Upper lobe of left lung (tissue), 4 donors: ENCODE data around the gene ACRBP.

Experiments used
- CTCF ChIP-seq, 6 experiments: fragments of 450-650 bp in 4 of 6; fragments of 200-600 bp in 2 of 6; sonication (generic) in 2 of 6; IDR thresholded peaks; one replicate each; pipeline ENCODE4 v1.5.1; 2016 to 2019; ENCODE audit warnings: antibody characterized with exemption in 6 of 6
- POLR2A ChIP-seq, 4 donors: fragments of 450-650 bp; IDR thresholded peaks; one replicate each; pipeline ENCODE4 v1.5.1; 2016 to 2017; ENCODE audit warnings: antibody characterized with exemption in 4 of 4, mild to moderate bottlenecking in 2 of 4

DNA sequence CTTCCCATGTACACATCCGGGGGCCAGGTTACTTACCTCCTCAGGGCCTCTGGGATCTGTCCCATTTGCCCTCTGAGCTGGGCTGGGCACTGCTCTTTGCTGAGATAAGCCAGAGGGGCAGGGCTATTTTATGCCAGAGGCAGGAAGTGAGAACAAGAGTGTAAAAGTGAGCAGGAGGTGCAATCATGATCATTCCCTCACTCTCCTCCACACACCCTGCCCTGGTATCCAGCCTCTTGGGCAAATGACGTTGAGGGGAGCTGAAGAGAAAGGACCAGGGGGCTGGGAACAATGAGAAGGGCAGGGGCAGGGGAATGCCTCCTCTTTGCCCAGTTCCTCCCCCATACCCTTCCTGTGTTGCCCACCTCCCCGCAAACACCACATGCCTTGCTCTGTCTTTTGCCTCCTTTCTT lies 15.7 kb downstream of the ACRBP start:
- TF ChIP-seq POLR2A (IDR thresholded peaks at IDR 0.05) (no peak), CTCF (IDR thresholded peaks at IDR 0.05) (no peak)
